Large intestine (tissue), 3 donors: Measurements from ENCODE around the gene MNX1. TPM values are rescaled to one million over a fixed set of nuclear protein-coding genes. Genes with fewer than 3 reads are reported as not detected.

Source experiments
- DNase-seq, 2 donors: peaks; one replicate each; pipeline versions ENCODE4 v3.0.0 to v3.0.0-alpha.2; 2013
- H3K27ac ChIP-seq: one replicate; pipeline ENCODE4 v1.5.1; 2013; ENCODE audit warnings: low read length
- H3K27me3 ChIP-seq: 2 replicates; pipeline ENCODE4 v1.6.1; 2013; ENCODE audit warnings: low read length; ENCODE audit not compliant: control insufficient read depth, insufficient read depth
- H3K36me3 ChIP-seq: 2 replicates; pipeline ENCODE4 v1.6.1; 2013; ENCODE audit warnings: low read length; ENCODE audit not compliant: control insufficient read depth, insufficient read depth
- H3K4me1 ChIP-seq: one replicate; pipeline ENCODE4 v1.6.1; 2013; ENCODE audit warnings: low read length; ENCODE audit not compliant: control insufficient read depth, insufficient read depth
- H3K4me3 ChIP-seq: one replicate; pipeline ENCODE4 v1.5.1; 2013; ENCODE audit warnings: low read length
- H3K9me3 ChIP-seq: one replicate; pipeline ENCODE4 v1.6.1; 2013; ENCODE audit warnings: mild to moderate bottlenecking, low read depth, low read length, moderate library complexity; ENCODE audit not compliant: control insufficient read depth
- WGBS: methylation state at CpG from one replicate; pipeline ENCODE4 v1.1.5; 2013; ENCODE audit warnings: low lambda C conversion rate; ENCODE audit not compliant: insufficient coverage; 5-methylcytosine and 5-hydroxymethylcytosine counted together
- polyA plus RNA-seq: library from polyadenylated mRNA; unstranded; fragments of 120-200 nt; gene quantifications from one replicate; pipeline ENCODE4 v1.2.1, GENCODE V29; 2013

MNX1 gene
- polyA plus RNA-seq, 1 donor, result 14.5 TPM

GRCh38 chr7:157007470-157008066 is 2.9 kb downstream of the MNX1 start:
- H3K36me3 ChIP-seq, result peaks cover 17% of the 10 kb centered on the region
- no CpG with 5 or more reads among the region's 18 CpGs for WGBS
- peaks cover 49% of the 10 kb centered on the region for H3K4me1 ChIP-seq
- peaks cover 24% of the 10 kb centered on the region for H3K9me3 ChIP-seq
- peak overlapping the region; percentile 73 for H3K4me3 ChIP-seq
- peak; percentile 75 to 89 for DNase-seq
- H3K27me3 ChIP-seq, result peaks cover 78% of the 10 kb centered on the region
- peak overlapping the region; percentile 91 for H3K27ac ChIP-seq

GRCh38 chr7:157006829-157007469 is 3.5 kb downstream of the MNX1 start:
- Histone ChIP-seq H3K27ac (peak overlapping the region; percentile 91), H3K4me1 (peaks cover 51% of the 10 kb centered on the region), H3K9me3 (peaks cover 28% of the 10 kb centered on the region), H3K4me3 (peak overlapping the region; percentile 73), H3K36me3 (peaks cover 17% of the 10 kb centered on the region), H3K27me3 (peaks cover 80% of the 10 kb centered on the region)
- no peak for DNase-seq
- WGBS, result no CpG with 5 or more reads among the region's 7 CpGs

GRCh38 chr7:157006205-157006747 is 4.2 kb downstream of the MNX1 start:
- H3K4me3 ChIP-seq, result peak overlapping the region; percentile 73
- peaks cover 80% of the 10 kb centered on the region for H3K27me3 ChIP-seq
- no CpG with 5 or more reads among the region's 39 CpGs for WGBS

GRCh38 chr7:157005456-157006204 is 4.8 kb downstream of the MNX1 start:
- H3K27me3 ChIP-seq, result peaks cover 81% of the 10 kb centered on the region
- peaks cover 45% of the 10 kb centered on the region for H3K4me1 ChIP-seq
- H3K36me3 ChIP-seq, result peaks cover 17% of the 10 kb centered on the region
- H3K9me3 ChIP-seq, result peaks cover 28% of the 10 kb centered on the region
- peak overlapping the region; percentile 91 for H3K27ac ChIP-seq
- DNase-seq, result no peak
- WGBS, result no CpG with 5 or more reads among the region's 77 CpGs
- H3K4me3 ChIP-seq, result no peak overlapping the region

More at GRCh38 chr7:157006205-157006747, 4.2 kb downstream of the MNX1 start:
- peak; percentile 71 to 91 for DNase-seq
- peaks cover 28% of the 10 kb centered on the region for H3K9me3 ChIP-seq
- H3K36me3 ChIP-seq, result peaks cover 17% of the 10 kb centered on the region
- peak overlapping the region; percentile 91 for H3K27ac ChIP-seq
- H3K4me1 ChIP-seq, result peaks cover 46% of the 10 kb centered on the region

GRCh38 chr7:157004521-157005455 is 5.7 kb downstream of the MNX1 start:
- Histone ChIP-seq H3K9me3 (peaks cover 28% of the 10 kb centered on the region), H3K4me1 (peaks cover 45% of the 10 kb centered on the region), H3K36me3 (peaks cover 17% of the 10 kb centered on the region), H3K27me3 (peaks cover 84% of the 10 kb centered on the region), H3K27ac (no peak overlapping the region), H3K4me3 (no peak overlapping the region)
- DNase-seq, result no peak
- WGBS, result 82% methylated on average over 2 of the region's 56 CpGs

- H3K27ac ChIP-seq, result peak overlapping the region; percentile 86
- no peak overlapping the region for H3K4me3 ChIP-seq
- peaks cover 17% of the 10 kb centered on the region for H3K36me3 ChIP-seq
- peaks cover 84% of the 10 kb centered on the region for H3K27me3 ChIP-seq
- H3K9me3 ChIP-seq, result peaks cover 28% of the 10 kb centered on the region
- DNase-seq, result peak; percentile 86 to 96
- H3K4me1 ChIP-seq, result peaks cover 50% of the 10 kb centered on the region
- WGBS, result 0% methylated on average over 3 of the region's 60 CpGs
Measured at GRCh38 chr7:157003756-157004520, 6.5 kb downstream of the MNX1 start.

- H3K4me1 ChIP-seq, result peaks cover 52% of the 10 kb centered on the region
- peaks cover 17% of the 10 kb centered on the region for H3K36me3 ChIP-seq
- peaks cover 28% of the 10 kb centered on the region for H3K9me3 ChIP-seq
- peak overlapping the region; percentile 86 for H3K27ac ChIP-seq
- no peak for DNase-seq
- H3K4me3 ChIP-seq, result peak overlapping the region; percentile 23
- no CpG with 5 or more reads among the region's 6 CpGs for WGBS
- peaks cover 86% of the 10 kb centered on the region for H3K27me3 ChIP-seq
Measured at GRCh38 chr7:157003445-157003755, 7.1 kb downstream of the MNX1 start.

- peaks cover 52% of the 10 kb centered on the region for H3K4me1 ChIP-seq
Measured at GRCh38 chr7:157002819-157003421, 7.5 kb downstream of the MNX1 start.

More at GRCh38 chr7:157002819-157003421, 7.5 kb downstream of the MNX1 start:
- no CpG with 5 or more reads among the region's 47 CpGs for WGBS
- peak in 1 of 2 donors; percentile 65 for DNase-seq
- Histone ChIP-seq H3K36me3 (peaks cover 17% of the 10 kb centered on the region), H3K9me3 (peaks cover 28% of the 10 kb centered on the region), H3K27me3 (peaks cover 81% of the 10 kb centered on the region), H3K4me3 (peak overlapping the region; percentile 23), H3K27ac (peak overlapping the region; percentile 86)
